ENCODE data around the gene ADGRV1.

ADGRV1 gene

DNA sequence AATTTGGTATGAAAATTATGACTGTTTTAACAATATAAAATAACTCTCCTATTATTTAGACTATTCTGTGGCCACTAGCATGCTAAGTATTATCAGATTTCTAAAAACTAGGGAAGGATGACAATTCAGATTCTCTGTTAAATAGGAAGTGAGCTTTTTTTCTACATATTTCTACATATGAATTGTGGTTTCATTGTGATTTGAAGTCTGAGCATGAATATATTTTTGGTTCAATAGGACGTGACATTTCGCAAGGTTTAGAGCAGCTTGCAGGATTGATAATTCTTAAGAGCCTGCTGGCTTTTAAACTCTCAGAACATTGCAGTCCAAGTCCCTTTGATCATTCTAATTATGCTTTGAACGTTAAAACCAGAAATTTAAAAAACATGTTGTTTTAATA lies 82.9 kb downstream of the ADGRV1 start (continued):
- TF ChIP-seq HOXA7 (CRISPR knock-in tag; IDR thresholded peaks at IDR 0.05; ENCODE audit: borderline replicate concordance) (no peak), ZNF558 (tag by site-specific recombination; IDR thresholded peaks at IDR 0.05) (no peak)

DNA sequence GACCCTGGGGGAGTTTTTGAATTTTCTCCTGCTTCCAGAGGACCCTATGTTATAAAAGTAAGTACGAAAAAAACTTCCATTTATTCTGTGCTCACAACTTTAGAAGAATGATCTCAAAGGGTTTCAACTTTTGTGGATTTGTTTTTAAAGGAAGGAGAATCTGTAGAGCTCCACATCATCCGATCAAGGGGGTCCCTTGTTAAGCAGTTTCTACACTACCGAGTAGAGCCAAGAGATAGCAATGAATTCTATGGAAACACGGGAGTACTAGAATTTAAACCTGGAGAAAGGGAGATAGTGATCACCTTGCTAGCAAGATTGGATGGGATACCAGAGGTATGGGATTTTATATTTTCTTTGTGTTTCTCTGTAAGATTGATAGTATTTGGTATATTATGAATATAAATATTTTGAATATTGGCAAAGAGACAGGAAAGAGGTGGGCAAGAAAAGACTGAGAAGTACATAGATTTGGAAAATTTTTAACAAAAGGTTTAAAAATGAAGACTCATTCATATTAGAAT lies 84.2 kb downstream of the ADGRV1 start:
- Histone ChIP-seq H3K27ac (ENCODE audit: extremely low read depth, low read depth, low read length) (no peak overlapping the region), H3K4me1 (ENCODE audit: control insufficient read depth, insufficient read depth, low read length) (no peaks in the 10 kb centered on the region), H3K4me3 (ENCODE audit: low read depth, low read length) (no peak overlapping the region), H3K9me3 (ENCODE audit: control insufficient read depth, insufficient read depth, low read depth, low read length) (no peaks in the 10 kb centered on the region), H3K36me3 (ENCODE audit: control insufficient read depth in 2 of 2, insufficient read depth in 1 of 2, low read length in 2 of 2) (peaks cover 8 to 16% of the 10 kb centered on the region in 2 experiments)
- TF ChIP-seq ZNF76 (tag by site-specific recombination; IDR thresholded peaks at IDR 0.05; ENCODE audit: borderline replicate concordance, low read depth) (no peak), ZNF223 (tag by site-specific recombination; IDR thresholded peaks at IDR 0.05) (no peak), ZNF391 (tag by site-specific recombination; IDR thresholded peaks at IDR 0.05; ENCODE audit: borderline replicate concordance, low read depth) (no peak), ZNF660 (tag by site-specific recombination; IDR thresholded peaks at IDR 0.05) (no peak), ZNF341 (tag by site-specific recombination; IDR thresholded peaks at IDR 0.05; ENCODE audit: low read depth) (no peak), ZNF10 (tag by site-specific recombination; IDR thresholded peaks at IDR 0.05) (no peak)
- TF ChIP-seq, protein P1, sequence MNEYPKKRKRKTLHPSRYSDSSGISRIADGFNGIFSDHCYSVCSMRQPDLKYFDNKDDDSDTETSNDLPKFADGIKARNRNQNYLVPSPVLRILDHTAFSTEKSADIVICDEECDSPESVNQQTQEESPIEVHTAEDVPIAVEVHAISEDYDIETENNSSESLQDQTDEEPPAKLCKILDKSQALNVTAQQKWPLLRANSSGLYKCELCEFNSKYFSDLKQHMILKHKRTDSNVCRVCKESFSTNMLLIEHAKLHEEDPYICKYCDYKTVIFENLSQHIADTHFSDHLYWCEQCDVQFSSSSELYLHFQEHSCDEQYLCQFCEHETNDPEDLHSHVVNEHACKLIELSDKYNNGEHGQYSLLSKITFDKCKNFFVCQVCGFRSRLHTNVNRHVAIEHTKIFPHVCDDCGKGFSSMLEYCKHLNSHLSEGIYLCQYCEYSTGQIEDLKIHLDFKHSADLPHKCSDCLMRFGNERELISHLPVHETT (tag by site-specific recombination; IDR thresholded peaks at IDR 0.05) = no peak
- TF ChIP-seq, protein P2, sequence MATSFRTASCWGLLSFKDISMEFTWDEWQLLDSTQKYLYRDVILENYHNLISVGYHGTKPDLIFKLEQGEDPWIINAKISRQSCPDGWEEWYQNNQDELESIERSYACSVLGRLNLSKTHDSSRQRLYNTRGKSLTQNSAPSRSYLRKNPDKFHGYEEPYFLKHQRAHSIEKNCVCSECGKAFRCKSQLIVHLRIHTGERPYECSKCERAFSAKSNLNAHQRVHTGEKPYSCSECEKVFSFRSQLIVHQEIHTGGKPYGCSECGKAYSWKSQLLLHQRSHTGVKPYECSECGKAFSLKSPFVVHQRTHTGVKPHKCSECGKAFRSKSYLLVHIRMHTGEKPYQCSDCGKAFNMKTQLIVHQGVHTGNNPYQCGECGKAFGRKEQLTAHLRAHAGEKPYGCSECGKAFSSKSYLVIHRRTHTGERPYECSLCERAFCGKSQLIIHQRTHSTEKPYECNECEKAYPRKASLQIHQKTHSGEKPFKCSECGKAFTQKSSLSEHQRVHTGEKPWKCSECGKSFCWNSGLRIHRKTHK (tag by site-specific recombination; IDR thresholded peaks at IDR 0.05) = no peak
- TF ChIP-seq, protein P3, sequence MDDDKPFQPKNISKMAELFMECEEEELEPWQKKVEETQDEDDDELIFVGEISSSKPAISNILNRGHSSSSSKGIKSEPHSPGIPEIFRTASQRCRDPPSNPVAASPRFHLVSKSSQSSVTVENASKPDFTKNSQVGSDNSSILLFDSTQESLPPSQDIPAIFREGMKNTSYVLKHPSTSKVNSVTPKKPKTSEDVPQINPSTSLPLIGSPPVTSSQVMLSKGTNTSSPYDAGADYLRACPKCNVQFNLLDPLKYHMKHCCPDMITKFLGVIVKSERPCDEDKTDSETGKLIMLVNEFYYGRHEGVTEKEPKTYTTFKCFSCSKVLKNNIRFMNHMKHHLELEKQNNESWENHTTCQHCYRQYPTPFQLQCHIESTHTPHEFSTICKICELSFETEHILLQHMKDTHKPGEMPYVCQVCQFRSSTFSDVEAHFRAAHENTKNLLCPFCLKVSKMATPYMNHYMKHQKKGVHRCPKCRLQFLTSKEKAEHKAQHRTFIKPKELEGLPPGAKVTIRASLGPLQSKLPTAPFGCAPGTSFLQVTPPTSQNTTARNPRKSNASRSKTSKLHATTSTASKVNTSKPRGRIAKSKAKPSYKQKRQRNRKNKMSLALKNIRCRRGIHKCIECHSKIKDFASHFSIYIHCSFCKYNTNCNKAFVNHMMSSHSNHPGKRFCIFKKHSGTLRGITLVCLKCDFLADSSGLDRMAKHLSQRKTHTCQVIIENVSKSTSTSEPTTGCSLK (tag by site-specific recombination; IDR thresholded peaks at IDR 0.05) = no peak
- CTCF ChIA-PET = interaction anchor here (0.6 kb wide), 1 partner anchor 182 kb away, joined by 5 read pairs; no protein-coding TSS in a partner anchor
- POLR2A ChIA-PET = no interaction called here

DNA sequence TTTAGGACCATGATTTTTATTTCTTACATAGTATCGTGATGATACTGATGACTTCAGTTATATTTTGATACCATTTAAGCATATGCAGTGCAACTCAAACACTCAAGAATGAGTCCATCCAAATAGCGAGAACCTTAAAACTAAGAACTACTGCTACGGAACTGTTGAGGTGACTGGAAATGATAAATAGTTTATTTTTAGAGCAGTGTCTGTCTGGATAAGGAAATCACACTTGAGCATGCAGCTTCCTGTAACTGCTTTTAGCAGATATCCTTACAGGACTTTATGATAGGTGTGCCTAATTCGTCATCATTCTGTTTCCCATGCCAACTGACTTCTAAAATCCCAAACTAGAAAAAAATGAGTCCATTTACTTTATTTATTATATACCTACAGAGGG lies 85.5 kb downstream of the ADGRV1 start:
- ChIA-PET CTCF (no interaction called here), POLR2A (no interaction called here)
- Histone ChIP-seq H3K9me3 (ENCODE audit: control insufficient read depth, insufficient read depth, low read depth, low read length) (no peaks in the 10 kb centered on the region), H3K4me3 (ENCODE audit: low read depth, low read length) (no peak overlapping the region), H3K27ac (ENCODE audit: extremely low read depth, low read depth, low read length) (no peak overlapping the region), H3K36me3 (ENCODE audit: control insufficient read depth in 2 of 2, insufficient read depth in 1 of 2, low read length in 2 of 2) (peaks cover 14 to 17% of the 10 kb centered on the region in 2 experiments), H3K4me1 (ENCODE audit: control insufficient read depth, insufficient read depth, low read length) (no peaks in the 10 kb centered on the region)
- TF ChIP-seq MEIS1 (CRISPR knock-in tag; IDR thresholded peaks at IDR 0.05; ENCODE audit: borderline replicate concordance) = no peak
- TF ChIP-seq GLI2 (tag by site-specific recombination; IDR thresholded peaks at IDR 0.05; ENCODE audit: borderline replicate concordance, low read depth) = no peak
- TF ChIP-seq ZXDB (tag by site-specific recombination; IDR thresholded peaks at IDR 0.05) = no peak
- no peak for TF ChIP-seq ZNF157 (tag by site-specific recombination; IDR thresholded peaks at IDR 0.05)
- no peak for TF ChIP-seq HOXA7 (CRISPR knock-in tag; IDR thresholded peaks at IDR 0.05; ENCODE audit: borderline replicate concordance)
- no peak for TF ChIP-seq ZNF48 (tag by site-specific recombination; IDR thresholded peaks at IDR 0.05)
- TF ChIP-seq BCL11B (tag by site-specific recombination; IDR thresholded peaks at IDR 0.05; ENCODE audit: low read depth) = no peak
- no peak for TF ChIP-seq ZNF10 (tag by site-specific recombination; IDR thresholded peaks at IDR 0.05)
- TF ChIP-seq, protein P4, sequence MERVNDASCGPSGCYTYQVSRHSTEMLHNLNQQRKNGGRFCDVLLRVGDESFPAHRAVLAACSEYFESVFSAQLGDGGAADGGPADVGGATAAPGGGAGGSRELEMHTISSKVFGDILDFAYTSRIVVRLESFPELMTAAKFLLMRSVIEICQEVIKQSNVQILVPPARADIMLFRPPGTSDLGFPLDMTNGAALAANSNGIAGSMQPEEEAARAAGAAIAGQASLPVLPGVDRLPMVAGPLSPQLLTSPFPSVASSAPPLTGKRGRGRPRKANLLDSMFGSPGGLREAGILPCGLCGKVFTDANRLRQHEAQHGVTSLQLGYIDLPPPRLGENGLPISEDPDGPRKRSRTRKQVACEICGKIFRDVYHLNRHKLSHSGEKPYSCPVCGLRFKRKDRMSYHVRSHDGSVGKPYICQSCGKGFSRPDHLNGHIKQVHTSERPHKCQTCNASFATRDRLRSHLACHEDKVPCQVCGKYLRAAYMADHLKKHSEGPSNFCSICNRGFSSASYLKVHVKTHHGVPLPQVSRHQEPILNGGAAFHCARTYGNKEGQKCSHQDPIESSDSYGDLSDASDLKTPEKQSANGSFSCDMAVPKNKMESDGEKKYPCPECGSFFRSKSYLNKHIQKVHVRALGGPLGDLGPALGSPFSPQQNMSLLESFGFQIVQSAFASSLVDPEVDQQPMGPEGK (tag by site-specific recombination; IDR thresholded peaks at IDR 0.05) = no peak
- TF ChIP-seq YY1 (tag by site-specific recombination; IDR thresholded peaks at IDR 0.05) = no peak
- no peak for TF ChIP-seq ZFP69B (tag by site-specific recombination; IDR thresholded peaks at IDR 0.05)
- no peak for TF ChIP-seq GFI1B (tag by site-specific recombination; IDR thresholded peaks at IDR 0.05)
